ENCODE data around the gene ZCCHC10. TPM values are rescaled to one million over a fixed set of nuclear protein-coding genes. Genes with fewer than 3 reads are reported as not detected.
A peak's percentile ranks its signal among the peaks of the same experiment; 100 is the strongest.

ZCCHC10 gene
- total RNA-seq, result 10 to 100 TPM; 27.2 to 29.5 TPM

GRCh38 chr5:133025804-133026663 lies at the start of gene ZCCHC10:
ZCCHC10 (minus strand) TSS chr5:133026549; CDS start chr5:133026537, 12 bp downstream.
- ChIA-PET POLR2A (interaction anchor here (1.1 to 4.4 kb wide), 4 partner anchors 17 to 29 kb away, joined by 4 to 32 read pairs (median 4); partner anchors contain the start of gene HSPA4), CTCF (no interaction called here)
- peak; percentile 94 for DNase-seq
- peaks cover 1% of the 10 kb centered on the region for H3K27me3 Mint-ChIP-seq (ENCODE audit: low read depth)
- ATAC-seq, result peak; percentile 99
- peak within 1 kb of the TSS; percentile 88 for H3K27ac Mint-ChIP-seq
- peaks cover 10% of the 10 kb centered on the region for H3K36me3 Mint-ChIP-seq (ENCODE audit: low read depth)
- peak within 1 kb of the TSS; percentile 88 for H3K4me3 Mint-ChIP-seq
- H3K9me3 Mint-ChIP-seq (ENCODE audit: insufficient read depth), result no peaks in the 10 kb centered on the region
- H3K4me1 Mint-ChIP-seq (ENCODE audit: low read depth), result peaks cover 18% of the 10 kb centered on the region

DNA sequence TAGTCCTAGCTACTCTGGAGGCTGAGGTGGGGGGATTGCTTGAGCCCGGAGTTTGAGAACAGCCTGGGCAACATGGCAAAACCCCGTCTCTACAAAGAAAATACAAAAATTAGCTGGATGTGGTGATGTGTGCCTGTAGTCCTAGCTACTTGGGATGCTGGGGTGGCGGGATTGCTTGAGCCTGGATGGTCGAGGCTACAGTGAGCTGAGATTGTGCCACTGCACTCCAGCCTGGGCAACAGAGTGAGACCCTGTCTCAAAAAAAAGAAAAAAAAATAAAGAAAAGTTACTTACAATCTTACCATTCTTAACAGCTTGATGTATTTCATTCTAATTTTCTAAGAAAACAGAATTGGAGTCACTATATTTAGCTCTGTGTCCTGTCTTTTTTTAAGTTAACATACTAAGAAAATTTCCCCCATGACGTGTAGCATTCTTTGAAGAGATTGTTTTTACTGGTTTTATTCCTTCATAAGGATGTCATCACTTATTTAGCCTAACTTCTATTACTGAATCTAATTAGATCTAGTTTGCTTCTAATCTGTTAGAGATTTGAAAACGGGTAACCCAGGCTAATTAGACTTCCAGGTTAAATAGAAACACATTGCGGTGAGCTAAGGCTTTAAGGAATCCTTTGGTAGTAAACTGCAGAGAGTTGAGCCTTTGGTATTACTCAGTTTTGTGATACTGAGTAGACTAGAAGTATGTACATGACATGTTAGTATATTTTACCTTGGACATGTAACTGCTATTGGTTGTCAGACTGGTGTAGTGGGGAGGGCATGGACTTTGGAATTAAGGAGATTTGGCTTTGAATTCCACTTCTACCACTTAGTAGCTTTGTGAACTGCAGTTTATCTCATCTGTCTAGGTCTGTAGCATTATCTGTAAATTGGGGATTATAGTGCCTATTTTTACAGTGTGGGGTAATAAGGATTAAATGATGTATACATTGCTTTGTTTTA lies 49.5 kb upstream of the ZCCHC10 start:
- Mint-ChIP-seq H3K9me3 (ENCODE audit: insufficient read depth) (no peaks in the 10 kb centered on the region), H3K4me1 (ENCODE audit: low read depth) (peaks cover 11% of the 10 kb centered on the region), H3K27ac (no peak overlapping the region), H3K4me3 (no peak overlapping the region), H3K36me3 (ENCODE audit: low read depth) (peaks cover 53% of the 10 kb centered on the region), H3K27me3 (ENCODE audit: low read depth) (no peaks in the 10 kb centered on the region)
- ChIA-PET POLR2A (no interaction called here), CTCF (interaction anchor here (1.4 kb wide), 1 partner anchor 12 kb away, joined by 3 read pairs; no protein-coding TSS in a partner anchor)
- DNase-seq, result no peak
- ATAC-seq, result no peak

DNA sequence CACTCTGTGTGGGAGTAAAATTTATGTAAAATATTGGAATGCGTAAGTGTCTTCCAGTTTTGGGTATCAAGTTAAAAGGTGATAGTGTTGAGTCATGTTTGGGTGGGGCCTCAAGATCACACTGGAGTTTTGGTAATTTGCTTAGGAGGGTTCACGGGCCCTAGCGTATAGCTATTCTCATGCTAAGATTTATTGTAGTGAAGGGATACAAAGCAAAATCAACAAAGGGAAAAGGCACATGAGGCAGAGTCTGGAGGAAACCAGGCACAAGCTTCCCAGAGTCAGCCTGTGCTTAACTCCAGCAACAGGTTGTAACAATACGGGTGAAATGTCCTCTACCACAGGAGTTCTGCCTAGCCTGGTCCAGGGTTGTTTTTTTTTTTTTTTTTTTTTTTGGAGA lies 45.7 kb upstream of the ZCCHC10 start:
- Mint-ChIP-seq H3K4me1 (ENCODE audit: low read depth) (peaks cover 2% of the 10 kb centered on the region), H3K4me3 (no peak overlapping the region), H3K27ac (no peak overlapping the region), H3K36me3 (ENCODE audit: low read depth) (peaks cover 72% of the 10 kb centered on the region), H3K27me3 (ENCODE audit: low read depth) (no peaks in the 10 kb centered on the region), H3K9me3 (ENCODE audit: insufficient read depth) (no peaks in the 10 kb centered on the region)
- ChIA-PET POLR2A (interaction anchor here (0.5 to 1.4 kb wide), 2 partner anchors 20 to 39 kb away, joined by 3 to 5 read pairs; partner anchors contain the start of gene HSPA4), CTCF (no interaction called here)
- DNase-seq, result no peak
- no peak for ATAC-seq

DNA sequence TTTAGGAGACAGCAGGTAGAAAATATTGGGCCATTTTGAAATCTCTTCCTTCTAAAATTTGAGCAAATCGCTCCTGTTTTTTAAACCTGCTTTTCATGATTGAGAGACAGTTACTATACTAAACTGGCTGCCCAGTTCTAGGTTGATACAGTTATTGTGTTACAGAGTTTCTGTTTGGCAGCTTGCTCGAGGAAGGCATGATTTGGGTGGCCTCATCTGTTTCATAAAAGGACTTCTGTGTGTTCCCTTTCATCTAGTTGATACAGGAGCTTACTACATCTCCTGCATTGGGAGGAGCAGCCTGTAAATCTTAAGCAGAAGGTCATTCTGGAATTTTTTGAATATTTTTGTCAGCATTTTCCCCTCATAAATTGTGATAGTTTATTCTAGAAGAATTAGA lies 39.7 kb upstream of the ZCCHC10 start:
- H3K36me3 Mint-ChIP-seq (ENCODE audit: low read depth), result peaks cover 51% of the 10 kb centered on the region
- CTCF ChIA-PET, result no interaction called here
- H3K27ac Mint-ChIP-seq, result no peak overlapping the region
- ATAC-seq, result no peak
- no peaks in the 10 kb centered on the region for H3K9me3 Mint-ChIP-seq (ENCODE audit: insufficient read depth)
- H3K4me3 Mint-ChIP-seq, result no peak overlapping the region
- POLR2A ChIA-PET, result no interaction called here
- no peaks in the 10 kb centered on the region for H3K27me3 Mint-ChIP-seq (ENCODE audit: low read depth)
- peaks cover 17% of the 10 kb centered on the region for H3K4me1 Mint-ChIP-seq (ENCODE audit: low read depth)
- DNase-seq, result no peak

- ChIA-PET CTCF (no interaction called here), POLR2A (no interaction called here)
- no peak for DNase-seq
- Mint-ChIP-seq H3K36me3 (ENCODE audit: low read depth) (peaks cover 47% of the 10 kb centered on the region), H3K27ac (no peak overlapping the region), H3K4me1 (ENCODE audit: low read depth) (peaks cover 17% of the 10 kb centered on the region), H3K9me3 (ENCODE audit: insufficient read depth) (no peaks in the 10 kb centered on the region), H3K4me3 (no peak overlapping the region), H3K27me3 (ENCODE audit: low read depth) (no peaks in the 10 kb centered on the region)
- no peak for ATAC-seq
These were observed 39.1 kb upstream of the ZCCHC10 start for GRCh38 chr5:133065471-133065870.

DNA sequence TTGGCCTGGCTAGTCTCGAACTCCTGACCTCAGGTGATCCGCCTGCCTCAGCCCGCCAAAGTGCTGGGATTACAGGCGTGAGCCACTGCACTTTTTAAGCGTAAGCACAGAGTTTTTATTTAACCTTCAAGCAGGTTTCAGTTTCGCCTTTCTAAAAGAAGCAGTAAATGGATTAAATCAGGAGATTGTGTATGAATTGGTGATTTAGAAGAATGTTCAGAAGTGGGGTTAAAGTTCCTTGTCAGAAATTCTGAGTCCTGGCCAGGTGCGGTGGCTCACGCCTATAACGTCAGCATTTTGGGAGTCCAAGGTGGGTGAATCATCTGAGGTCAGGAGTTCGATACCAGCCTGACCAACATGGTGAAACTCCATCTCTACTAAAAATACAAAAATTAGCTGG lies 37.6 kb upstream of the ZCCHC10 start:
- Mint-ChIP-seq H3K27me3 (ENCODE audit: low read depth) (no peaks in the 10 kb centered on the region), H3K4me1 (ENCODE audit: low read depth) (peaks cover 24% of the 10 kb centered on the region), H3K9me3 (ENCODE audit: insufficient read depth) (no peaks in the 10 kb centered on the region), H3K27ac (no peak overlapping the region), H3K36me3 (ENCODE audit: low read depth) (peaks cover 34% of the 10 kb centered on the region), H3K4me3 (no peak overlapping the region)
- no peak for ATAC-seq
- ChIA-PET POLR2A (interaction anchor here (2.4 kb wide), 1 partner anchor 12 kb away, joined by 11 read pairs; the partner anchor contains the start of gene HSPA4), CTCF (no interaction called here)
- no peak for DNase-seq

GRCh38 chr5:133062276-133062675 lies 35.9 kb upstream of the ZCCHC10 start:
- Mint-ChIP-seq H3K27ac (peak overlapping the region; percentile 65), H3K4me1 (ENCODE audit: low read depth) (peaks cover 32% of the 10 kb centered on the region), H3K4me3 (no peak overlapping the region), H3K36me3 (ENCODE audit: low read depth) (peaks cover 21% of the 10 kb centered on the region), H3K9me3 (ENCODE audit: insufficient read depth) (no peaks in the 10 kb centered on the region), H3K27me3 (ENCODE audit: low read depth) (no peaks in the 10 kb centered on the region)
- ChIA-PET CTCF (interaction anchor here (0.6 kb wide), 1 partner anchor 728 kb away, joined by 3 read pairs; no protein-coding TSS in a partner anchor), POLR2A (interaction anchor here (2.4 kb wide), 1 partner anchor 10 kb away, joined by 11 read pairs; the partner anchor contains the start of gene HSPA4)
- no peak for DNase-seq
- ATAC-seq, result no peak

GRCh38 chr5:133059621-133060020 lies 33.3 kb upstream of the ZCCHC10 start:
- CTCF ChIA-PET, result no interaction called here
- Mint-ChIP-seq H3K9me3 (ENCODE audit: insufficient read depth) (no peaks in the 10 kb centered on the region), H3K4me1 (ENCODE audit: low read depth) (peaks cover 49% of the 10 kb centered on the region), H3K4me3 (no peak overlapping the region), H3K36me3 (ENCODE audit: low read depth) (peaks cover 8% of the 10 kb centered on the region), H3K27ac (no peak overlapping the region), H3K27me3 (ENCODE audit: low read depth) (no peaks in the 10 kb centered on the region)
- no peak for ATAC-seq
- no peak for DNase-seq
- POLR2A ChIA-PET, result no interaction called here

GRCh38 chr5:133056891-133057290 lies 30.5 kb upstream of the ZCCHC10 start:
- Mint-ChIP-seq H3K4me3 (no peak overlapping the region), H3K36me3 (ENCODE audit: low read depth) (peaks cover 18% of the 10 kb centered on the region), H3K9me3 (ENCODE audit: insufficient read depth) (no peaks in the 10 kb centered on the region), H3K27ac (no peak overlapping the region), H3K27me3 (ENCODE audit: low read depth) (no peaks in the 10 kb centered on the region), H3K4me1 (ENCODE audit: low read depth) (peaks cover 56% of the 10 kb centered on the region)
- POLR2A ChIA-PET, result interaction anchor here (0.7 kb wide), 1 partner anchor 93 kb away, joined by 5 read pairs; the partner anchor contains the start of gene AFF4
- CTCF ChIA-PET, result no interaction called here
- ATAC-seq, result no peak
- DNase-seq, result no peak

DNA sequence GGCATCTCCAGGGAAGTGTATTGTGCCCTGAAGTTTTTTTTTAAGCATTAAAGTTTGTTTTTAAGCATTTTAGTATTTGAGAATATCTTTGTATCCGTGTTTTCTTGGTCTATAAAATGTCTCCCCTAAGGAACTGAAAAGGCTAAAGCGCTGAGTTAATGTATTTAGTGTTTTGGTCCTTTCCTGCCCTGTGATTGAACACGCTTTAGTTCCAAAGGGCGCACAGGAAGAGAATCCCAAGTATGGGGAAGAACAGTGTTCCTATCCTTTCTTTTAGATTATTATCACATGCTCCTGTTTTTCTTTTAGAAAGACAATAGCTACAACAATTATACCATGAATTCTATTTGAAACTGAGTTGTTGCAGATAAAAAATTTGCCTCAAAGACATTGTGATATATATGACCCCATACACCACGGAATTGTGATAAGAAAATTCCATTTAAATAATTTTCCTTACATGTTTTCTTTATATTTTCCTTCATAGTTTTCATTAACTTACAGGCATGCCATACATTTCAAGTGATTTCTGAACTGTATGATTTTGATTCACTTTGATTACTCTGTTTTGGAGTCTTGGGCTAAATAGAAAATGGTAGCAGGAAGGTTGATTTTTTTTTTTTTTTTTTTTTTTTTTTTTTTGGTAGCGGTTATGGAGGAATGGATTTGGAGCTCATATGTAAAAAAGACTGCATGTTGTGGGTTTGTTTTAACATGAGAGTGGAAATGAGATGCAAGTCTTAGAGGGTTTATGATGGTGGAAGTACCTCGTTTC lies 28.5 kb upstream of the ZCCHC10 start:
- DNase-seq (no peak), ATAC-seq (no peak)
- no peaks in the 10 kb centered on the region for H3K9me3 Mint-ChIP-seq (ENCODE audit: insufficient read depth)
- peak overlapping the region; percentile 24 for H3K4me3 Mint-ChIP-seq
- ChIA-PET CTCF (no interaction called here), POLR2A (interaction anchor here (1.3 kb wide), 1 partner anchor 29 kb away, joined by 4 read pairs; the partner anchor contains the start of gene ZCCHC10)
- H3K27me3 Mint-ChIP-seq (ENCODE audit: low read depth), result no peaks in the 10 kb centered on the region
- H3K27ac Mint-ChIP-seq, result no peak overlapping the region
- H3K36me3 Mint-ChIP-seq (ENCODE audit: low read depth), result peaks cover 23% of the 10 kb centered on the region
- peaks cover 61% of the 10 kb centered on the region for H3K4me1 Mint-ChIP-seq (ENCODE audit: low read depth)

DNA sequence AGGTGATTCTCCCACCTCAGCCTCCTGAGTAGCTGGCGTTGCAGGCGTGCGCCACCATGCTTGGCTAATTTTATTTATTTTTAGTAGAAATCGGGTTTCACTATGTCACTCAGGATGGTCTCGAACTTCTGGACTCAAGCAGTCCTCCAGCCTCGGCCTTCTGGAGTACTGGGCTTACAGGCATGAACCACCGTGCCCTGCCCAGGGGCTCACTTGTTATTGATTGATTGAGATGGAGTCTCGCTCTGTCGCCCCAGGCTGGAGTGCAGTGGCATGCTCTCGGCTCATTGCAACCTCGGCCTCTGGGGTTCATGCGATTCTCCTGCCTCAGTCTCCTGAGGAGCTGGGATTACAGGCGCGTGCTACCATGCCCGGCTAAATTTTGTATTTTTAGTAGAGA lies 27.1 kb upstream of the ZCCHC10 start:
- peak overlapping the region; percentile 98 for H3K4me3 Mint-ChIP-seq
- no peak for ATAC-seq

More for the DNA sequence above, 27.1 kb upstream of the ZCCHC10 start:
- ChIA-PET POLR2A (no interaction called here), CTCF (no interaction called here)
- peaks cover 23% of the 10 kb centered on the region for H3K36me3 Mint-ChIP-seq (ENCODE audit: low read depth)
- peaks cover 61% of the 10 kb centered on the region for H3K4me1 Mint-ChIP-seq (ENCODE audit: low read depth)
- no peaks in the 10 kb centered on the region for H3K27me3 Mint-ChIP-seq (ENCODE audit: low read depth)
- H3K9me3 Mint-ChIP-seq (ENCODE audit: insufficient read depth), result no peaks in the 10 kb centered on the region
- no peak for DNase-seq
- peak overlapping the region; percentile 100 for H3K27ac Mint-ChIP-seq
